ENCODE data around the gene WDR93.

WDR93 gene

DNA sequence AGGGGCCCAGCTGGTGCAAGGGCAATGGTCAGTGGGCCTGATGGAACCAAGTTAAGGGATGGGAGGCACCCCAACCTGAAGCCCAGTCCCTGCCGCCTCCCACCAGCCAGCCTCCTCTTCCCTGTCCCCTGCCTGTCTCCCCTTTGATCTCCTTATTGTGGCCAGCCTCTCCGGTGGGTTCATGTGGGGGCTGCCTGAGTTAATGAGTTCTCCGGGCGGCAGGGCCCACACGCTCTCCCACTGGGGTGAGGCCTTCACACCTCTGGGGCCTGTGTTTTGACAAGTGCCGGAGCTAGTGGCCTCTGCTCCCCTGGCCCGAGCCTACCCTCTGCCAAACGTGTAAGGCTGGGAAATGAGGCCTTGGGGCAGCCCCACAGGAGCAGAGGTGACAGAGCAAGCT is 67.7 kb downstream of the WDR93 start:
- TF ChIP-seq, protein P1, sequence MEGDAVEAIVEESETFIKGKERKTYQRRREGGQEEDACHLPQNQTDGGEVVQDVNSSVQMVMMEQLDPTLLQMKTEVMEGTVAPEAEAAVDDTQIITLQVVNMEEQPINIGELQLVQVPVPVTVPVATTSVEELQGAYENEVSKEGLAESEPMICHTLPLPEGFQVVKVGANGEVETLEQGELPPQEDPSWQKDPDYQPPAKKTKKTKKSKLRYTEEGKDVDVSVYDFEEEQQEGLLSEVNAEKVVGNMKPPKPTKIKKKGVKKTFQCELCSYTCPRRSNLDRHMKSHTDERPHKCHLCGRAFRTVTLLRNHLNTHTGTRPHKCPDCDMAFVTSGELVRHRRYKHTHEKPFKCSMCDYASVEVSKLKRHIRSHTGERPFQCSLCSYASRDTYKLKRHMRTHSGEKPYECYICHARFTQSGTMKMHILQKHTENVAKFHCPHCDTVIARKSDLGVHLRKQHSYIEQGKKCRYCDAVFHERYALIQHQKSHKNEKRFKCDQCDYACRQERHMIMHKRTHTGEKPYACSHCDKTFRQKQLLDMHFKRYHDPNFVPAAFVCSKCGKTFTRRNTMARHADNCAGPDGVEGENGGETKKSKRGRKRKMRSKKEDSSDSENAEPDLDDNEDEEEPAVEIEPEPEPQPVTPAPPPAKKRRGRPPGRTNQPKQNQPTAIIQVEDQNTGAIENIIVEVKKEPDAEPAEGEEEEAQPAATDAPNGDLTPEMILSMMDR (conservative IDR thresholded peaks at IDR 0.05; ENCODE audit: low read depth, low read length), result no peak
- Histone ChIP-seq H2AFZ (ENCODE audit: low read depth) (no peak overlapping the region), H3K36me3 (ENCODE audit: insufficient read depth) (no peaks in the 10 kb centered on the region)

DNA sequence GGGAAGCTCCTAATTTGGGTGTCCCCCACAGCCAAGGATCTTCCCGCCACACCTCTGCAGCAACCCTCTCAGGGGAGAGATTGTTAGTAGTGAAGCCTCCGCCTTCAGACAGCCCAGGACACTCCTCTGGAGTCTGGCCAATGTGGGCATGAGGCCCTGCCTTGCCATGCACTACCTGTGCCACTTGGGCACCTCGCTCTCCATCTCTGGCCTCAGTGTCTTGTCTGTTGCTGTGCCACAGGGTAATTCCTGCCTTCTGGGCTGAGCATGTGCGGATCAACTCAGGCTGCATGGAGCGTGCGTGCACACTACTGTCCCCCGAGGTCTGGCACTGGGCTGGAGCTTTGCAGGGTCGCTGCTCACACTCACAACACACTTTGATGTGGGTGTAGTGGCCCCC is 68.4 kb downstream of the WDR93 start:
- Histone ChIP-seq H3K4me2 (no peak overlapping the region), H3K27ac (no peak overlapping the region), H2AFZ (ENCODE audit: low read depth) (no peak overlapping the region), H3K27me3 (ENCODE audit: insufficient read depth, low read depth) (no peaks in the 10 kb centered on the region), H3K4me3 (IDR thresholded peaks at IDR 0.05; ENCODE audit: insufficient read depth, low read depth, low read length) (no peak overlapping the region), H3K9ac (no peak overlapping the region), H3K79me2 (ENCODE audit: insufficient read depth, low read depth) (no peaks in the 10 kb centered on the region), H3K36me3 (ENCODE audit: insufficient read depth) (no peaks in the 10 kb centered on the region), H3K4me1 (ENCODE audit: low read depth, poor library complexity, severe bottlenecking) (peaks cover 65% of the 10 kb centered on the region), H4K20me1 (ENCODE audit: insufficient read depth) (no peaks in the 10 kb centered on the region)
- TF ChIP-seq, protein P1 (conservative IDR thresholded peaks at IDR 0.05; ENCODE audit: low read depth, low read length), result no peak

More for the DNA sequence above, 67.7 kb downstream of the WDR93 start:
- Histone ChIP-seq H4K20me1 (ENCODE audit: insufficient read depth) (no peaks in the 10 kb centered on the region), H3K27me3 (ENCODE audit: insufficient read depth, low read depth) (no peaks in the 10 kb centered on the region), H3K4me1 (ENCODE audit: low read depth, poor library complexity, severe bottlenecking) (peaks cover 58% of the 10 kb centered on the region), H3K9ac (no peak overlapping the region), H3K79me2 (ENCODE audit: insufficient read depth, low read depth) (no peaks in the 10 kb centered on the region), H3K4me3 (IDR thresholded peaks at IDR 0.05; ENCODE audit: insufficient read depth, low read depth, low read length) (no peak overlapping the region), H3K4me2 (no peak overlapping the region; the same call in 1 of the 2 replicates), H3K27ac (no peak overlapping the region)

DNA sequence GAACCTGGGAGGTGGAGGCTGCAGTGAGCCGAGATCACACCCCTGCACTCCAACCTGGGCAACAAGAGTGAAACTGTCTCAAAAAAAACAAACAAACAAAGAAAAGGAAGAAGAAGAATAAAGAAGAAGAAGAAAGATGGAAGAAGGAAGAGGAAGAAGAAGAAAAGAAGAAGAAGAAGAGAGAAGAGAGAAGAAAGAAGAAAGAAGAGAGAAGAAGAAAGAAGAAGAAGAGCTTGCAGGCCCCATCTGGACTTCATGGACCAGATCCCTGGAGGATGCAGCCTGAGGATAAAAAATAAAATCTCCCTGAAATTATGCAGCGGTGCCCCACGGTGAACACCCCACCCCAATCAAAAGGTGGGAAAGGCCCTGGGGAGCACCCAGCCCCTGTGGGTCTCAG is 69.2 kb downstream of the WDR93 start:
- Histone ChIP-seq H3K27me3 (ENCODE audit: insufficient read depth, low read depth) (no peaks in the 10 kb centered on the region), H3K79me2 (ENCODE audit: insufficient read depth, low read depth) (no peaks in the 10 kb centered on the region), H3K4me2 (no peak overlapping the region; the same call in 1 of the 2 replicates), H3K27ac (no peak overlapping the region), H2AFZ (ENCODE audit: low read depth) (no peak overlapping the region), H4K20me1 (ENCODE audit: insufficient read depth) (no peaks in the 10 kb centered on the region), H3K4me1 (ENCODE audit: low read depth, poor library complexity, severe bottlenecking) (peaks cover 69% of the 10 kb centered on the region), H3K9ac (no peak overlapping the region), H3K4me3 (IDR thresholded peaks at IDR 0.05; ENCODE audit: insufficient read depth, low read depth, low read length) (no peak overlapping the region), H3K36me3 (ENCODE audit: insufficient read depth) (no peaks in the 10 kb centered on the region)
- TF ChIP-seq, protein P1 (conservative IDR thresholded peaks at IDR 0.05; ENCODE audit: low read depth, low read length), result no peak

DNA sequence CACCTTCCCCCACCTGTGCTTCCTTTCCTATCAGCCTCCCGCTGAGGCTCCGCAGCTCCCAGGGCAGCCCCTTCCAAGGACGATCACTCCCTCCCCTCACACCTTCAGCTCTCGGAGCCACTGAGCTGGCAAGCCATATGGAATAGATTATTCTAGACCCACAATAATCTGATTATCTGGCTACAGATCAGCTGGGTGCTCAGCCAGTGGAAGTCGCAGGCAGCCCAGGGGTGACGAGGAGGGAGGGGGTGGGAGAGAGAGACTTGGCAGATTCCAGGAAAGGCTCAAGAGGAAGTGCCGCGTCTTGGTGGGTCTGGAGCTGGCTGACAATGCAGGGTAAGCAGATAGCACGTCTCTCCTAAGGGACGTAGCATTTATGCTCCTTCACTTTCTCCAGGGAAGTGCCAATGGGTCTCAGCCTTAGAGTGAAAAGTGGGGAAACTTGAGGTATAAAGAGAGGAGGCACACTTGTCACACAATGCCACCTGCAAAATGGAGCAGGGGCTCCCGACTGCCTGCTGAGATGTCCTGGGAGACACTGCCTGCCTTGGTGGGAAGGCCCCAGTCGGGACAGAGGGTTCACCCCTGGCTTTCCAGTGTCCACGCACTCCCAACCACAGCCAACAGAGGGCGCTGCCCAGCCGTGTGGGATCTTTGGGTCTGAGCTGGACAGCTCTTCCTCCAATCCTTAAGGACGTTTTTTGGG is 69.8 kb downstream of the WDR93 start:
- Histone ChIP-seq H2AFZ (ENCODE audit: low read depth) (peak overlapping the region; percentile 80), H3K9ac (peak overlapping the region; percentile 60; the same call in 1 of the 2 replicates), H3K4me3 (IDR thresholded peaks at IDR 0.05; ENCODE audit: insufficient read depth, low read depth, low read length) (no peak overlapping the region), H3K36me3 (ENCODE audit: insufficient read depth) (no peaks in the 10 kb centered on the region), H3K27me3 (ENCODE audit: insufficient read depth, low read depth) (no peaks in the 10 kb centered on the region), H3K79me2 (ENCODE audit: insufficient read depth, low read depth) (no peaks in the 10 kb centered on the region), H3K27ac (peak overlapping the region; percentile 91), H3K4me1 (ENCODE audit: low read depth, poor library complexity, severe bottlenecking) (peaks cover 69% of the 10 kb centered on the region), H3K4me2 (peak overlapping the region; percentile 100), H4K20me1 (ENCODE audit: insufficient read depth) (no peaks in the 10 kb centered on the region)
- TF ChIP-seq, protein P1 (conservative IDR thresholded peaks at IDR 0.05; ENCODE audit: low read depth, low read length), result peak; percentile 96

All from KMS-11 (cell line).